ACC112 (cell line): ENCODE data around the gene CYS1.
"Not testable (repeated sequence)": the region's sequence is repeated elsewhere in the genome, so short reads cannot be mapped to it uniquely, and the experiment has no call there.

Experiments
- H2AFZ ChIP-seq: fragments of 200-600 bp; sonication (generic); one replicate; pipeline ENCODE4 v1.6.0; 2017; ENCODE audit warnings: antibody characterized with exemption, low read length; ENCODE audit not compliant: unreplicated experiment
- H3K27ac ChIP-seq: fragments of 200-600 bp; sonication (generic); 2 replicates; pipeline ENCODE4 v1.5.1; 2014; ENCODE audit warnings: low read depth, mild to moderate bottlenecking, antibody characterized with exemption, low read length, moderate library complexity
- H3K27me3 ChIP-seq: fragments of 200-600 bp; sonication (generic); 2 replicates; pipeline ENCODE4 v1.6.1; 2014; ENCODE audit warnings: mild to moderate bottlenecking, antibody characterized with exemption, low read length, moderate library complexity, mixed read lengths; ENCODE audit not compliant: insufficient read depth
- H3K36me3 ChIP-seq: fragments of 200-600 bp; sonication (generic); 2 replicates; pipeline ENCODE4 v1.6.1; 2016; ENCODE audit warnings: mild to moderate bottlenecking, antibody characterized with exemption, low read length, moderate library complexity, mixed read lengths; ENCODE audit not compliant: insufficient read depth
- H3K4me1 ChIP-seq: fragments of 200-600 bp; sonication (generic); one replicate; pipeline ENCODE4 v1.6.1; 2016; ENCODE audit warnings: low read length, mixed read lengths; ENCODE audit not compliant: insufficient read depth, unreplicated experiment, control insufficient read depth
- H3K4me3 ChIP-seq: fragments of 200-600 bp; sonication (generic); 2 replicates; pipeline ENCODE4 v1.5.1; 2014; ENCODE audit warnings: mild to moderate bottlenecking, low read depth, low read length
- H3K79me2 ChIP-seq: fragments of 200-600 bp; sonication (generic); one replicate; pipeline ENCODE4 v1.6.0; 2016; ENCODE audit warnings: low read length; ENCODE audit not compliant: control insufficient read depth, unreplicated experiment, insufficient read depth

Gene CYS1

DNA sequence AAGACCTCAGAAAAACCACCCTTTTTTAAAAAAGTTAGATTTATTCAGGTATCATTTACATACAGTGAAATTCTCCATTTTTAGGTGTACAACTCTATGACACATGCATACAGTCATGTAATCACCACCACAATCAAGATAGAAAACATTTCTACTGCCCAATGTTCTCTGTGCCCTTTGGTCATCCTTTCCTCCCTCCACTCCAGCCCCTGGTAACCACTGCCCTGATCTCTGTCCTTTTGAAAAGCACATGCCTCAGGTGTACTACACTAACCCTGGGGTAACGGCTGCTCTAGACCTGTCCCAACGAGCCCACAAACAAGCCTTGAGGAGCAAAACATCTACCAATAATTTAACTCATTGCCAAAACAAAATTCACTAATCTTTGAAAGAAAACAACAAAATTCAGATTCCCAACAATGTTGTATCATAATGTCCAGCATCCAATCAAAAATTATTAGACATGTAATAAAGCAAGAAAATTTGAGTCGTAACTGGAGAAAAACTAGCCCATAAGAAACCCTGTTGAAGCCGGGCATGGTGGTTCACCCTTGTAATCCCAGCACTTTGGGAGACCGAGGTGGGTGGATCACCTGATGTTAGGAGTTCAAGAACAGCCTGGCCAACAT lies 62.8 kb downstream of the CYS1 start:
- H3K27me3 ChIP-seq: no peaks in the 10 kb centered on the region
- no peak overlapping the region for H3K27ac ChIP-seq
- H3K36me3 ChIP-seq: no peaks in the 10 kb centered on the region
- H2AFZ ChIP-seq: no peak overlapping the region
- no peaks in the 10 kb centered on the region for H3K79me2 ChIP-seq
- H3K4me1 ChIP-seq: no peaks in the 10 kb centered on the region
- no peak overlapping the region for H3K4me3 ChIP-seq

DNA sequence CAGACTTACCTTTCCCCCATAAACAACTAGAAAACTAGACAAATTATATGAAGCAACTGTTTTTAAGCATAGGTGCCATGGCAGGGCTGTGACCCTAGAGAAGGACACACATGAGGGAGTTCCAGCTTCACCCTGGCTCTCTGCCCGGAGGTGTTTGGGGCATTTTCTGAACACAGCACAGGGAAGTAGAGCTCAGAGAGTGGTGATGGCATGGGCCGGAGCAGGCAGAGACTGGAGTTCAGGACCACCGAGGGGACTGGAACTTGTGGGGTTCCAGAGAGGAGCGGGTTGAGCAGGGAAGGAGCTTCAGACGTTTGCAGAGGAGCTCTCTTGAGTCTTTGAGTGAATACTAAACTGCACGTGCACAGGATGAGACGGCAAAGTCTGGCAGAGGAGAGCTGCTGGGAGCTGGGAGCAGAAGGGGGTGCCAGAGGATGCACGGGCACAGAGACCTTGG lies 63.4 kb downstream of the CYS1 start:
- H3K27me3 ChIP-seq: no peaks in the 10 kb centered on the region
- no peaks in the 10 kb centered on the region for H3K79me2 ChIP-seq
- no peak overlapping the region for H2AFZ ChIP-seq
- H3K27ac ChIP-seq: no peak overlapping the region
- no peaks in the 10 kb centered on the region for H3K36me3 ChIP-seq
- no peak overlapping the region for H3K4me3 ChIP-seq
- H3K4me1 ChIP-seq: no peaks in the 10 kb centered on the region

DNA sequence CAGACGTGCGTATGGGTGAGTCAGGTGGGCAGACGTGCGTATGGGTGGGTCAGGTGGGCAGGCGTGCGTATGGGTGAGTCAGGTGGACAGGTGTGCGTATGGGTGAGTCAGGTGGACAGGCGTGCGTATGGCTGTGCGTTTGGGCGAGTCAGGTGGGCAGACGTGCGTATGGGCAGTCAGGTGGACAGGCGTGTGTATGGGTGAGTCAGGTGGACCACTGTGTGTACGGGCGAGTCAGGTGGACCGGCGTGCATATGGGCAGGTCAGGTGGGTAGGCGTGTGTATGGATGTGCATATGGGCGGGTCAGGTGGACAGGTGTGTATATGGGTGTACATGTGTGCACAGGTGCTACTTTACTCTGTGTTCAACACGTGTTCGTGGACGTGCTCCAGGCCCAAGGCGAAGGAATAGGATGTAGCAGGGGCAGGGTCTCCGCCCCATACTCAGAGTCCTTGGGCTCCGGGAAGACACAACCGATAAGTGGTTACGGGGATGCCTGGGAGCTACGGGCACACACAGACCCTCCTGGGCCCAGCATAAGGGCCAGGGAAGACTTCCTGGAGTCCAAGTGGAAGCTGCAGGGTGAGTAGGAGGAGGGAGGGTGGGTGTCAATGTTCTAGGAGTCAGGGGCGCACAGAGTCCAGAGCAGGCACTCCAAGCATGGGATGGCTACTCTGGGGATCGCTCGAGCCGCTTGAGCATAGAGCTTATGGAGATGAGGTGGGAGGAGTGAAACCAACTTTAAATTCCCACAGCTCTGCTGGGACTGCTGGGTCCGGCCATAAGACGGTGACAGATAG lies 64.0 kb downstream of the CYS1 start:
- Histone ChIP-seq H3K4me3 (no peak overlapping the region), H3K27me3 (no peaks in the 10 kb centered on the region), H3K27ac (no peak overlapping the region), H3K4me1 (no peaks in the 10 kb centered on the region), H3K36me3 (no peaks in the 10 kb centered on the region), H2AFZ (no peak overlapping the region), H3K79me2 (no peaks in the 10 kb centered on the region)

DNA sequence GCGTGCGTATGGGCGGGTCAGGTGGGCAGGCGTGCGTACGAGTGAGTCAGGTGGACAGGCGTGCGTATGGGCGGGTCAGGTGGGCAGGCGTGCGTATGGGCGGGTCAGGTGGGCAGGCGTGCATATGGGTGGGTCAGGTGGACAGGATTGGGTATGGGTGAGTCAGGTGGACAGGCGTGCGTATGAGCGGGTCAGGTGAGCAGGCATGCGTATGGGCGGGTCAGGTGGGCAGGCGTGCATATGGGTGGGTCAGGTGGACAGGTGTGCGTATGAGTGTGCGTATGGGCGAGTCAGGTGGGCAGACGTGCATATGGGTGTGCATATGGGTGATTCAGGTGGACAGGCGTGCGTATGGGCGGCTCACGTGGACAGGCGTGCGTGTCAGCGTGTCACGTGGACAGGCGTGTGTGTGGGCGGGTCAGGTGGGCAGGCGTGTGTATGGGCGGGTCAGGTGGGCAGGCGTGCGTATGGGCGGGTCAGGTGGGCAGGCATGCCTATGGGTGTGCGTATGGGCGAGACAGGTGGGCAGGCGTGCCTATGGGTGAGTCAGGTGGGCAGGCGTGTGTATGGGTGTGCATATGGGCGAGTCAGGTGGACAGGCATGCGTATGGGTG lies 64.7 kb downstream of the CYS1 start:
- not testable (repeated sequence) for H3K4me3 ChIP-seq, H3K79me2 ChIP-seq, H3K27me3 ChIP-seq, H3K36me3 ChIP-seq, H3K4me1 ChIP-seq, H3K27ac ChIP-seq, H2AFZ ChIP-seq

DNA sequence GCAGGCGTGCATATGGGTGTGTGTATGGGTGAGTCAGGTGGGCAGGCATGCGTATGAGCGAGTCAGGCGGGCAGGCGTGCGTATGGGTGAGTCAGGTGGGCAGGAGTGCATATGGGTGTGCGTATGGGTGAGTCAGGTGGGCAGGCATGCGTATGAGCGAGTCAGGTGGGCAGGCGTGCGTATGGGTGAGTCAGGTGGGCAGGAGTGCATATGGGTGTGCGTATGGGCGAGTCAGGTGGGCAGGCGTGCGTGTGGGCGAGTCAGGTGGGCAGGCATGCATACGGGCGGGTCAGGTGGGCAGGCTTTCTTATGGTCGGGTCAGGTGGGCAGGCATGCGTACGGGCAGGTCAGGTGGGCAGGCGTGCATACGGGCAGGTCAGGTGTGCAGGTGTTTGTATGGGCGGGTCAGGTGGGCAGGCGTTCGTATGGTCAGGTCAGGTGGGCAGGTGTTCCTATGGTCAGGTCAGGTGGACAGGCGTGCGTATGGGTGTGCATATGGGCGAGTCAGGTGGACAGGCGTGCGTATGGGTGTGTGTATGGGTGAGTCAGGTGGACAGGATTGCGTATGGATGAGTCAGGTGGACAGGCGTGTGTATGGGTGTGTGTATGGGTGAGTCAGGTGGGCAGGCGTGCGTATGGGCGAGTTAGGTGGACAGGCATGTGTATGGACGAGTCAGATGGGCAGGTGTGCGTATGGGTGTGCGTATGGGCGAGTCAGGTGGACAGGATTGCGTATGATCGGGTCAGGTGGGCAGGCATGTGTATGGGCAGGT lies 65.6 kb downstream of the CYS1 start:
- no peaks in the 10 kb centered on the region for H3K27me3 ChIP-seq
- no peak overlapping the region for H2AFZ ChIP-seq
- peaks cover 10% of the 10 kb centered on the region for H3K4me1 ChIP-seq
- H3K36me3 ChIP-seq: no peaks in the 10 kb centered on the region
- H3K4me3 ChIP-seq: no peak overlapping the region
- H3K79me2 ChIP-seq: no peaks in the 10 kb centered on the region
- no peak overlapping the region for H3K27ac ChIP-seq

DNA sequence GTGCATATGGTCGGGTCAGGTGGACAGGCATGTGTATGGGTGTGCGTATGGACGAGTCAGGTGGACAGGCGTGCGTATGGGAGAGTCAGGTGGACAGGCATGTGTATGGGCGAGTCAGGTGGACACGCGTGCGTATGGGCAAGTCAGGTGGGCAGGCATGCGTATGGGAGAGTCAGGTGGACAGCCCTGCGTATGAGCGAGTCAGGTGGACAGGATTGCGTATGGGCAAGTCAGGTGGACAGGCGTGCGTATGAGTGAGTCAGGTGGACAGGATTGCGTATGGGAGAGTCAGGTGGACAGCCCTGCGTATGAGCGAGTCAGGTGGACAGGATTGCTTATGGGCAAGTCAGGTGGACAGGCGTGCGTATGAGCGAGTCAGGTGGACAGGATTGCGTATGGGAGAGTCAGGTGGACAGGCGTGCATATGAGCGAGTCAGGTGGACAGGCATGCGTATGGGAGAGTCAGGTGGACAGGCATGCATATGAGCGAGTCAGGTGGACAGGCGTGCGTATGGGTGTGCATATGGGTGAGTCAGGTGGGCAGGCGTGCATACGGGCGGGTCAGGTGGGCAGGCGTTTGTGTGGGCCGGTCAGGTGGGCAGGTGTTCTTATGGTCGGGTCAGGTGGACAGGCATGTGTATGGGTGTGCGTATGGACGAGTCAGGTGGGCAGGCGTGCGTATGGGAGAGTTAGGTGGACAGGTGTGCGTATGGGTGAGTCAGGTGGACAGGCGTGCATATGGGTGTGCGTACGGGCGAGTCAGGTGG lies 66.4 kb downstream of the CYS1 start:
- not testable (repeated sequence) for H3K36me3 ChIP-seq, H3K4me3 ChIP-seq, H3K27me3 ChIP-seq, H2AFZ ChIP-seq, H3K4me1 ChIP-seq, H3K79me2 ChIP-seq, H3K27ac ChIP-seq

DNA sequence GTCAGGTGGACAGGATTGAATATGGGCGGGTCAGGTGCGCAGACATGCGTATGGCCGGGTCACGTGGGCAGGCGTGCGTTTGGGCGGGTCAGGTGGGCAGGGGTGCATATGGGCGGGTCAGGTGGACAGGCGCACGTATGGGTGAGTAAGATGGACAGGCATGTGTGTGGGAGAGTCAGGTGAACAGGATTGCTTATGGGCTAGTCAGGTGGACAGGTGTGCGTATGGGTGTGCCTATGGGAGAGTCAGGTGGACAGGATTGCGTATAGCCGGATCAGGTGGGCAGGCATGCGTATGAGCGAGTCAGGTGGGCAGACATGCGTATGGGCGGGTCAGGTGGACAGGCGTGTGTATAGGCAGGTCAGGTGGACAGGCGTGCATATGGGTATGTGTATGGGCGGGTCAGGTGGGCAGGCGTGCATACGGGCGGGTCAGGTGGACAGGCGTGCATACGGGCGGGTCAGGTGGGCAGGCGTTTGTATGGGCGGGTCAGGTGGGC lies 67.2 kb downstream of the CYS1 start:
- Histone ChIP-seq H3K4me1 (peaks cover 16% of the 10 kb centered on the region), H3K36me3 (no peaks in the 10 kb centered on the region), H2AFZ (no peak overlapping the region), H3K27ac (no peak overlapping the region), H3K4me3 (no peak overlapping the region), H3K79me2 (no peaks in the 10 kb centered on the region), H3K27me3 (no peaks in the 10 kb centered on the region)

DNA sequence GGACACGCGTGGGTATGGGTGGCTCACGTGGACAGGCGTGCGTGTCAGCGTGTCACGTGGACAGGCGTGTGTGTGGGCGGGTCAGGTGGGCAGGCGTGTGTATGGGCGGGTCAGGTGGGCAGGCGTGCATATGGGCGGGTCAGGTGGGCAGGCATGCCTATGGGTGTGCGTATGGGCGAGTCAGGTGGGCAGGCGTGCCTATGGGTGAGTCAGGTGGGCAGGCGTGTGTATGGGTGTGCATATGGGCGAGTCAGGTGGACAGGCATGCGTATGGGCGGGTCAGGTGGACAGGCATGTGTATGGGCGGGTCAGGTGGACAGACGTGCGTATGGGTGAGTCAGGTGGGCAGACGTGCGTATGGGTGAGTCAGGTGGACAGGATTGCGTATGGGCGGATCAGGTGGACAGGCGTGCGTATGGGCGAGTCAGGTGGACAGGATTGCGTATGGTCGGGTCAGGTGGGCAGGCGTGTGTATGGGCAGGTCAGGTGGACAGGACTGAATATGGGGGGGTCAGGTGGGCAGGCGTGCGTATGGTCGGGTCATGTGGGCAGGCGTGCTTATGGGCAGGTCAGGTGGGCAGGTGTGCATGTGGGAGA lies 67.7 kb downstream of the CYS1 start:
- not testable (repeated sequence) for H3K27me3 ChIP-seq, H3K27ac ChIP-seq, H2AFZ ChIP-seq, H3K4me3 ChIP-seq, H3K79me2 ChIP-seq, H3K36me3 ChIP-seq
- H3K4me1 ChIP-seq: peaks cover 22% of the 10 kb centered on the region

DNA sequence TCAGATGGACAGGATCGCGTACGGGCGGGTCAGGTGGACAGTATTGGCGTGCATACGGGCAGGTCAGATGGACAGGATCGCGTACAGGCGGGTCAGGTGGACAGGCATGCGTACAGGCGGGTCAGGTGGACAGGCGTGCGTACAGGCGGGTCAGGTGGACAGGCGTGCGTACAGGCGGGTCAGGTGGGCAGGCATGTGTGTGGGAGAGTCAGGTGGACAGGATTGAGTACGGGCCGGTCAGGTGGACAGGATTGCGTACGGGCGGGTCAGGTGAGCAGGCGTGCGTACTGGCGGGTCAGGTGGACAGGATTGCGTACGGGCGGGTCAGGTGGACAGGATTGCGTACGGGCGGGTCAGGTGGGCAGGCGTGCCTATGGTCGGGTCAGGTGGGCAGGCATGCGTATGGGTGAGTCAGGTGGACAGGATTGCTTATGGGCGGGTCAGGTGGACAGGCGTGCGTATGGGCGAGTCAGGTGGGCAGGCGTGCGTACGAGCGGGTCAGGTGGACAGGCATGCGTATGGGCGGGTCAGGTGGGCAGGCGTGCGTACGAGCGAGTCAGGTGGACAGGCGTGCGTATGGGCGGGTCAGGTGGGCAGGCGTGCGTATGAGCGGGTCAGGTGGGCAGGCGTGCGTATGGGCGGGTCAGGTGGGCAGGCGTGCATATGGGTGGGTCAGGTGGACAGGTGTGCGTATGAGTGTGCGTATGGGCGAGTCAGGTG lies 68.4 kb downstream of the CYS1 start:
- peaks cover 22% of the 10 kb centered on the region for H3K4me1 ChIP-seq
- not testable (repeated sequence) for H3K27me3 ChIP-seq

More for the DNA sequence above, 68.4 kb downstream of the CYS1 start:
- H3K4me3 ChIP-seq, H2AFZ ChIP-seq, H3K36me3 ChIP-seq, H3K79me2 ChIP-seq, H3K27ac ChIP-seq: not testable (repeated sequence)
